Ishikawa (cell line): Measurements from ENCODE around the gene CLEC19A.
A peak's percentile ranks its signal among the peaks of the same experiment; 100 is the strongest.

Experiments used
- CEBPB ChIP-seq: IDR thresholded peaks from 2 replicates; pipeline ENCODE4 v1.6.1; 2012
- CREB1 ChIP-seq: IDR thresholded peaks from 2 replicates; pipeline ENCODE4 v1.6.1; 2012; ENCODE audit warnings: low read depth
- EGR1 ChIP-seq: IDR thresholded peaks from 2 replicates; pipeline ENCODE4 v1.6.1; 2012
- EP300 ChIP-seq: IDR thresholded peaks from 2 replicates; pipeline ENCODE4 v1.6.1; 2012; ENCODE audit warnings: borderline replicate concordance
- FOXM1 ChIP-seq: IDR thresholded peaks from 2 replicates; pipeline ENCODE4 v1.6.1; 2012; ENCODE audit warnings: low read depth, borderline replicate concordance
- NFIC ChIP-seq: IDR thresholded peaks from 2 replicates; pipeline ENCODE4 v1.6.1; 2012
- RAD21 ChIP-seq: IDR thresholded peaks from 2 replicates; pipeline ENCODE4 v1.6.1; 2012; ENCODE audit warnings: low read depth
- TAF1 ChIP-seq: IDR thresholded peaks from 2 replicates; pipeline ENCODE4 v1.6.1; 2012; ENCODE audit warnings: low read depth, mild to moderate bottlenecking
- TCF12 ChIP-seq: IDR thresholded peaks from 2 replicates; pipeline ENCODE4 v1.6.1; 2012; ENCODE audit warnings: low read depth
- TEAD4 ChIP-seq: IDR thresholded peaks from 2 replicates; pipeline ENCODE4 v1.6.1; 2012
- YY1 ChIP-seq: IDR thresholded peaks from 2 replicates; pipeline ENCODE4 v1.6.1; 2012; ENCODE audit warnings: low read depth
- ZBTB7A ChIP-seq: IDR thresholded peaks from 2 replicates; pipeline ENCODE4 v1.6.1; 2012; ENCODE audit warnings: low read depth
- TF ChIP-seq, protein P1 (sequence below): IDR thresholded peaks from 2 replicates; pipeline ENCODE4 v1.6.1; 2012
- TF ChIP-seq, protein P2 (sequence below): IDR thresholded peaks from 2 replicates; pipeline ENCODE4 v1.6.1; 2012
- TF ChIP-seq, protein P3 (sequence below): IDR thresholded peaks from 2 replicates; pipeline ENCODE4 v1.6.1; 2012; ENCODE audit warnings: low read depth, mild to moderate bottlenecking

CLEC19A gene

DNA sequence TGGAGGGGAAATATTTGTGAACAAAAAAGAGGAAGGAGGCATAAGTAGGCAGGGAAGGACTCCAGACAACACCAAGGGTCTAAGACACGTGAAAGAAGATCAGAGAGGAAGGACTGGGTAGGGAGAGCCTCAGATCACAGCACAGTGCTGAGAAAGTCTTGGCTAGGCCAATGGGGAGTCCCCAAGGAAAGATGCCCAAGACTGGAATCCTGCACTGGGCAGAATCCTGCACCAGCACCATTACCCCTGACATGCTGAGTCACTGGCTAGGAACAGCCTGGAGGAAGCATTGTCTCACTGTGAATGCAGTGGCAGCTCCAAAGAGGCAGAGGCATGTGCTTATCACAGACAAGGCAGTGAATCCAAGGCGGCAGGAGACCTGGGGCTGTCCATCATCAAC lies 19.2 kb downstream of the CLEC19A start:
- TF ChIP-seq TEAD4 (no peak), YY1 (no peak), FOXM1 (no peak), ZBTB7A (no peak), EGR1 (no peak), EP300 (no peak), CREB1 (no peak), RAD21 (no peak), TCF12 (no peak), CEBPB (no peak), NFIC (no peak), TAF1 (no peak)
- TF ChIP-seq, protein P1, sequence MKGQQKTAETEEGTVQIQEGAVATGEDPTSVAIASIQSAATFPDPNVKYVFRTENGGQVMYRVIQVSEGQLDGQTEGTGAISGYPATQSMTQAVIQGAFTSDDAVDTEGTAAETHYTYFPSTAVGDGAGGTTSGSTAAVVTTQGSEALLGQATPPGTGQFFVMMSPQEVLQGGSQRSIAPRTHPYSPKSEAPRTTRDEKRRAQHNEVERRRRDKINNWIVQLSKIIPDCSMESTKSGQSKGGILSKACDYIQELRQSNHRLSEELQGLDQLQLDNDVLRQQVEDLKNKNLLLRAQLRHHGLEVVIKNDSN, result no peak
- TF ChIP-seq, protein P2, sequence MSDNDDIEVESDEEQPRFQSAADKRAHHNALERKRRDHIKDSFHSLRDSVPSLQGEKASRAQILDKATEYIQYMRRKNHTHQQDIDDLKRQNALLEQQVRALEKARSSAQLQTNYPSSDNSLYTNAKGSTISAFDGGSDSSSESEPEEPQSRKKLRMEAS, result no peak
- TF ChIP-seq, protein P3, sequence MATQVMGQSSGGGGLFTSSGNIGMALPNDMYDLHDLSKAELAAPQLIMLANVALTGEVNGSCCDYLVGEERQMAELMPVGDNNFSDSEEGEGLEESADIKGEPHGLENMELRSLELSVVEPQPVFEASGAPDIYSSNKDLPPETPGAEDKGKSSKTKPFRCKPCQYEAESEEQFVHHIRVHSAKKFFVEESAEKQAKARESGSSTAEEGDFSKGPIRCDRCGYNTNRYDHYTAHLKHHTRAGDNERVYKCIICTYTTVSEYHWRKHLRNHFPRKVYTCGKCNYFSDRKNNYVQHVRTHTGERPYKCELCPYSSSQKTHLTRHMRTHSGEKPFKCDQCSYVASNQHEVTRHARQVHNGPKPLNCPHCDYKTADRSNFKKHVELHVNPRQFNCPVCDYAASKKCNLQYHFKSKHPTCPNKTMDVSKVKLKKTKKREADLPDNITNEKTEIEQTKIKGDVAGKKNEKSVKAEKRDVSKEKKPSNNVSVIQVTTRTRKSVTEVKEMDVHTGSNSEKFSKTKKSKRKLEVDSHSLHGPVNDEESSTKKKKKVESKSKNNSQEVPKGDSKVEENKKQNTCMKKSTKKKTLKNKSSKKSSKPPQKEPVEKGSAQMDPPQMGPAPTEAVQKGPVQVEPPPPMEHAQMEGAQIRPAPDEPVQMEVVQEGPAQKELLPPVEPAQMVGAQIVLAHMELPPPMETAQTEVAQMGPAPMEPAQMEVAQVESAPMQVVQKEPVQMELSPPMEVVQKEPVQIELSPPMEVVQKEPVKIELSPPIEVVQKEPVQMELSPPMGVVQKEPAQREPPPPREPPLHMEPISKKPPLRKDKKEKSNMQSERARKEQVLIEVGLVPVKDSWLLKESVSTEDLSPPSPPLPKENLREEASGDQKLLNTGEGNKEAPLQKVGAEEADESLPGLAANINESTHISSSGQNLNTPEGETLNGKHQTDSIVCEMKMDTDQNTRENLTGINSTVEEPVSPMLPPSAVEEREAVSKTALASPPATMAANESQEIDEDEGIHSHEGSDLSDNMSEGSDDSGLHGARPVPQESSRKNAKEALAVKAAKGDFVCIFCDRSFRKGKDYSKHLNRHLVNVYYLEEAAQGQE, result no peak

DNA sequence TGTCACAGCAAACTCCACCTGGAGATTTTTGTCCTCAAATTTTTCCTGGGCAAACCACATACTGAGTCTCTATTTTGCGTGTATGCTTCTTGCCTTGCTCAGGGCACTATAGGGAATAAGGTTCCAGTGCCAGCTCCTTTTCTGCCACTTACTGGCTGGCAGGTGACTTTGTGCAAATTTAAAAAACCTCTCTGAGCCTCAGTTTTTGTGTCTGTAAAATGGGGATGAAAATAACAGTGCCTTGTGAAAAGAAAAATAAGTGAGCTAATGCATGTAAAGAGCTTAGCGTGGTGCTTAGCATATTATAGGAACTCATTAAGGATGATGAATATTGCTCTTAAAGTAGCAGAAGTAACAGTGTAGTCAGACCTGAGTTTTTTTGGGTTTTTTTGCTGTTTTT lies 19.9 kb downstream of the CLEC19A start:
- no peak for TF ChIP-seq TAF1
- TF ChIP-seq FOXM1, result no peak
- TF ChIP-seq YY1, result no peak
- TF ChIP-seq, protein P1, result no peak
- TF ChIP-seq EP300, result no peak
- no peak for TF ChIP-seq EGR1
- TF ChIP-seq TEAD4, result no peak
- no peak for TF ChIP-seq CEBPB
- TF ChIP-seq CREB1, result no peak
- TF ChIP-seq NFIC, result no peak
- TF ChIP-seq, protein P2, result no peak
- no peak for TF ChIP-seq ZBTB7A

DNA sequence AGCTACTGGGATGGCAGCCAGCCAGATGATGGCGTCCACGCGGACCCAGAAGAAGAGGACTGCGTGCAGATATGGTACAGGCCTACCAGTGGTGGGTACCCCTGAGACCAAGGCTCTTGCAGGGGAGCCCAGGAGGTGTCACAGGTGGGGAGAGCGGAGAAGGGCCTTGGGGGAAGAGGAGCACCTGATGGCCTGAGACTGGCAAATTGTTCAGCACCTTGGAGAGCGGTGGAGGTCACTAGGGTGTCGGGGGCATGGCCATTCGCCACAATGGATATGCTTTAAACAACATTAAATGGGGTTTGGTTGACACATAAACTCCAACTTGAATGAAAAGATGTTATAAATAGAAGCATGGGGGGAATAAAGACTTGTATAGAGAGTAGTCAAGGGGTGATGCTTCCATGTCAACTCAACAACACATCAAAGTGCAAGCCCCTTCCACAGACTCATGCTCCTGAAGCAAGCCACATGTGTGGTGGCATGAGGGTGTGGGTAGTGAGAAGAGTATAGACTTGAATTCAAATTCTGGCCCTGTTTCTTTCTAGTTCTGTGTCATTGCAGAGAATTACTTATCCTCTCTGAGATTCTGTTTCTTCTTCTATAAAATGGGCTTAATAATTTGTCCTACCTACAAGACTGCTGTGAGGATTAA lies 22.2 kb downstream of the CLEC19A start:
- no peak for TF ChIP-seq TCF12
- TF ChIP-seq CEBPB, result no peak
- TF ChIP-seq, protein P1, result no peak
- no peak for TF ChIP-seq NFIC
- TF ChIP-seq, protein P3, result peak; percentile 96
- TF ChIP-seq EGR1, result no peak

DNA sequence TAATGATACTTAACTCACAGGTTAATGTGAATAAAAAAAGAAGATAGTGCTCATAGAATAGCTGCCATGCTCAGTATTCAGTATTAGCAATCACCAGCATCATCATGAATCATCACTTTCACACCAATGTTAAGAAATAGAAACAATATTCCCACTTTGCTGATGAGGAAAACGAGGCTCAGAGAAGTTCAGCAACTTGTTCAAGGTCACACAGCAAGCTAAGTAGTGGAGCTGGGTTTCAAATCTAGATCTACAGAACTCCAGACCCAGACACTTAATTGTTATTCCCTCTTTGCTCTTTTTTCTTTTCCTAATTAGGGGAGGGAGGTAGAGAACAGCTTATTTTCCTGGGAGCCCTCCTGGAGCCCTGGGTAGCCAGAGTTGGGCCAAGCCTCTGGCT lies 22.9 kb downstream of the CLEC19A start:
- TF ChIP-seq TAF1, result no peak
- TF ChIP-seq NFIC, result no peak
- no peak for TF ChIP-seq RAD21
- TF ChIP-seq TCF12, result no peak
- TF ChIP-seq, protein P2, result no peak
- TF ChIP-seq CREB1, result no peak

DNA sequence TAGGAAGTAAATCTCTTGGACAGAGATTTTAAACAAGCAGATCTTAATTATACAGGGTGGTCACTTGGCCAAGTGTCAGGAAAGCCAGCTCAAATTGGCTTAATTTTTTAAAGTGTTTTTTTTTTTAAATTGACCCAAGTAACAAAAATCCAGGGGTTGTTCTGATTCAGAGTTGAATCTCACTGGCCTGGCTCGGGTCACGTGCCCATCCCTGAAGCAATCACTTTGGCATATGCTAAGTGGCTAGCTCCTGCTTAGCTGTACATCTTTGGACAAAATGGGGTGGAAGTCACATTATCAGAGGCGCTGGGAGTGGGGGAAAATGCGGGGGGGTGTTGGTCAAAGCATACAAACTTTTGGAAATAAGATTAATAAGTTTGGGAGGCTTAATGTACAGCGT lies 23.6 kb downstream of the CLEC19A start:
- TF ChIP-seq EP300 (no peak), NFIC (no peak), FOXM1 (no peak), ZBTB7A (no peak), CREB1 (no peak), EGR1 (no peak)
- TF ChIP-seq, protein P1, result peak; percentile 85
